HUES6 (cell line): ENCODE results near the gene RARS1.

Experiments
- H3K27ac ChIP-seq: 2 replicates; pipeline ENCODE4 v1.7.0; 2013; ENCODE audit warnings: low read depth, mild to moderate bottlenecking, low read length, inconsistent platforms
- H3K27me3 ChIP-seq: 2 replicates; pipeline ENCODE4 v1.6.1; 2013; ENCODE audit warnings: low read length; ENCODE audit not compliant: control insufficient read depth, insufficient read depth
- H3K36me3 ChIP-seq: 2 replicates; pipeline ENCODE4 v1.6.1; 2013; ENCODE audit warnings: low read length; ENCODE audit not compliant: control insufficient read depth, insufficient read depth
- H3K4me1 ChIP-seq: 2 replicates; pipeline ENCODE4 v1.6.1; 2013; ENCODE audit warnings: low read length; ENCODE audit not compliant: control insufficient read depth, insufficient read depth
- H3K4me3 ChIP-seq: 2 replicates; pipeline ENCODE4 v1.5.1; 2013; ENCODE audit warnings: low read depth, low read length
- H3K9ac ChIP-seq: one replicate; pipeline ENCODE4 v1.6.1; 2013; ENCODE audit warnings: mild to moderate bottlenecking, low read length
- H3K9me3 ChIP-seq: 2 replicates; pipeline ENCODE4 v1.6.1; 2013; ENCODE audit warnings: low read depth, low read length; ENCODE audit not compliant: control insufficient read depth, insufficient read depth

Gene RARS1

GRCh38 chr5:168486136-168486879 is at the start of gene RARS1:
TSS of gene RARS1 (plus strand) at chr5:168486471. CDS start at chr5:168486499, 28 bp downstream.
- Histone ChIP-seq H3K9ac (peak within 1 kb of the TSS; percentile 85), H3K27me3 (no peaks in the 10 kb centered on the region), H3K36me3 (peaks cover 36% of the 10 kb centered on the region), H3K4me3 (peak within 1 kb of the TSS; percentile 87), H3K4me1 (0 out of 2 replicates have a peak, but pooled peaks cover 3% of the 10 kb centered on the region), H3K27ac (no peak within 1 kb of the TSS; the same call in 1 of the 2 replicates), H3K9me3 (no peaks in the 10 kb centered on the region)

- Histone ChIP-seq H3K4me1 (peaks cover 3% of the 10 kb centered on the region; the same call in 1 of the 2 replicates), H3K9ac (no peak overlapping the region), H3K9me3 (no peaks in the 10 kb centered on the region), H3K4me3 (no peak overlapping the region), H3K27ac (no peak overlapping the region), H3K27me3 (no peaks in the 10 kb centered on the region), H3K36me3 (peaks cover 34% of the 10 kb centered on the region)
These were observed 47.9 kb upstream of the RARS1 start for GRCh38 chr5:168438349-168438748.

- Histone ChIP-seq H3K4me3 (no peak overlapping the region), H3K9me3 (no peaks in the 10 kb centered on the region), H3K27me3 (no peaks in the 10 kb centered on the region), H3K9ac (no peak overlapping the region), H3K4me1 (no peaks in the 10 kb centered on the region), H3K36me3 (peaks cover 45% of the 10 kb centered on the region), H3K27ac (no peak overlapping the region)
These were observed 42.7 kb upstream of the RARS1 start for GRCh38 chr5:168443533-168443932.

- Histone ChIP-seq H3K27ac (no peak overlapping the region), H3K4me1 (no peaks in the 10 kb centered on the region), H3K36me3 (peaks cover 45% of the 10 kb centered on the region), H3K4me3 (no peak overlapping the region), H3K27me3 (no peaks in the 10 kb centered on the region), H3K9me3 (no peaks in the 10 kb centered on the region), H3K9ac (no peak overlapping the region)
These were observed 42.1 kb upstream of the RARS1 start for GRCh38 chr5:168443950-168444700.

- no peak overlapping the region for H3K27ac ChIP-seq
- no peak overlapping the region for H3K4me3 ChIP-seq
- peaks cover 32% of the 10 kb centered on the region for H3K36me3 ChIP-seq
- no peaks in the 10 kb centered on the region for H3K27me3 ChIP-seq
- no peaks in the 10 kb centered on the region for H3K4me1 ChIP-seq
- no peak overlapping the region for H3K9ac ChIP-seq
- no peaks in the 10 kb centered on the region for H3K9me3 ChIP-seq
These were observed 39.2 kb upstream of the RARS1 start for GRCh38 chr5:168446983-168447619.

- no peaks in the 10 kb centered on the region for H3K4me1 ChIP-seq
- H3K27me3 ChIP-seq: no peaks in the 10 kb centered on the region
- peaks cover 36% of the 10 kb centered on the region for H3K36me3 ChIP-seq
- no peaks in the 10 kb centered on the region for H3K9me3 ChIP-seq
- H3K9ac ChIP-seq: no peak overlapping the region
- H3K4me3 ChIP-seq: no peak overlapping the region
- no peak overlapping the region for H3K27ac ChIP-seq
These were observed 38.5 kb upstream of the RARS1 start for GRCh38 chr5:168447808-168448207.

GRCh38 chr5:168449166-168449565 is 37.1 kb upstream of the RARS1 start:
- Histone ChIP-seq H3K36me3 (peaks cover 32% of the 10 kb centered on the region), H3K27ac (no peak overlapping the region), H3K4me3 (no peak overlapping the region), H3K27me3 (no peaks in the 10 kb centered on the region), H3K9me3 (no peaks in the 10 kb centered on the region), H3K9ac (no peak overlapping the region), H3K4me1 (no peaks in the 10 kb centered on the region)

GRCh38 chr5:168451565-168451964 is 34.7 kb upstream of the RARS1 start:
- H3K9me3 ChIP-seq: no peaks in the 10 kb centered on the region
- no peak overlapping the region for H3K9ac ChIP-seq
- H3K27ac ChIP-seq: no peak overlapping the region
- peaks cover 6% of the 10 kb centered on the region; the same call in 1 of the 2 replicates for H3K4me1 ChIP-seq
- peaks cover 34% of the 10 kb centered on the region for H3K36me3 ChIP-seq
- H3K4me3 ChIP-seq: no peak overlapping the region
- no peaks in the 10 kb centered on the region for H3K27me3 ChIP-seq

GRCh38 chr5:168455201-168455600 is 31.1 kb upstream of the RARS1 start:
- Histone ChIP-seq H3K27me3 (no peaks in the 10 kb centered on the region), H3K36me3 (peaks cover 49% of the 10 kb centered on the region), H3K4me1 (peaks cover 6% of the 10 kb centered on the region; the same call in 1 of the 2 replicates), H3K9ac (no peak overlapping the region), H3K9me3 (no peaks in the 10 kb centered on the region), H3K27ac (no peak overlapping the region), H3K4me3 (no peak overlapping the region)

- Histone ChIP-seq H3K9me3 (no peaks in the 10 kb centered on the region), H3K27me3 (no peaks in the 10 kb centered on the region), H3K4me1 (peaks cover 6% of the 10 kb centered on the region; the same call in 1 of the 2 replicates), H3K27ac (no peak overlapping the region), H3K4me3 (no peak overlapping the region), H3K36me3 (peaks cover 55% of the 10 kb centered on the region), H3K9ac (no peak overlapping the region)
These were observed 28.7 kb upstream of the RARS1 start for GRCh38 chr5:168457542-168457941.

- no peak overlapping the region for H3K27ac ChIP-seq
- H3K4me1 ChIP-seq: 0 out of 2 replicates have a peak, but pooled peaks cover 1% of the 10 kb centered on the region
- no peaks in the 10 kb centered on the region for H3K27me3 ChIP-seq
- no peak overlapping the region for H3K9ac ChIP-seq
- H3K36me3 ChIP-seq: peaks cover 49% of the 10 kb centered on the region
- H3K9me3 ChIP-seq: no peaks in the 10 kb centered on the region
- no peak overlapping the region for H3K4me3 ChIP-seq
These were observed 25.7 kb upstream of the RARS1 start for GRCh38 chr5:168460606-168461005.
